Liver (tissue), 3 donors: ENCODE data around the gene PPP6R3.

Source experiments
- CTCF ChIP-seq: fragments of 150-350 bp; IDR thresholded peaks from 2 replicates; pipeline ENCODE4 v1.5.1; 2017; ENCODE audit warnings: improper control_type of control experiment, low read depth, low read length; ENCODE audit not compliant: missing input control
- JUND ChIP-seq, 2 donors: IDR thresholded peaks; 2 replicates each; pipeline ENCODE4 v1.6.1; 2016; ENCODE audit warnings: antibody characterized with exemption in 2 of 2
- donor health status: healthy.
- donor health status: healthy.

GRCh38 chr11:68579455-68579854, 118.9 kb downstream of the PPP6R3 start:
- TF ChIP-seq CTCF (no peak), JUND (IDR thresholded peaks at IDR 0.05) (no peak)
